ENCODE data around the gene PRKAG2.
"Not testable (repeated sequence)": the region's sequence is repeated elsewhere in the genome, so short reads cannot be mapped to it uniquely, and the experiment has no call there.

Gene PRKAG2

GRCh38 chr7:151797667-151798307, 79.1 kb downstream of the PRKAG2 start:
- not testable (repeated sequence) for H3K36me3 ChIP-seq (ENCODE audit: insufficient read depth, low read depth, low read length); H3K9me3 ChIP-seq (ENCODE audit: insufficient read depth, low read depth, low read length); H3K4me1 ChIP-seq (ENCODE audit: insufficient read depth, low read length); H3K27me3 ChIP-seq (ENCODE audit: insufficient read depth, low read length); H3K9ac ChIP-seq (ENCODE audit: low read depth, low read length); H3K4me3 ChIP-seq (ENCODE audit: low read length); H3K27ac ChIP-seq (ENCODE audit: low read length)

DNA sequence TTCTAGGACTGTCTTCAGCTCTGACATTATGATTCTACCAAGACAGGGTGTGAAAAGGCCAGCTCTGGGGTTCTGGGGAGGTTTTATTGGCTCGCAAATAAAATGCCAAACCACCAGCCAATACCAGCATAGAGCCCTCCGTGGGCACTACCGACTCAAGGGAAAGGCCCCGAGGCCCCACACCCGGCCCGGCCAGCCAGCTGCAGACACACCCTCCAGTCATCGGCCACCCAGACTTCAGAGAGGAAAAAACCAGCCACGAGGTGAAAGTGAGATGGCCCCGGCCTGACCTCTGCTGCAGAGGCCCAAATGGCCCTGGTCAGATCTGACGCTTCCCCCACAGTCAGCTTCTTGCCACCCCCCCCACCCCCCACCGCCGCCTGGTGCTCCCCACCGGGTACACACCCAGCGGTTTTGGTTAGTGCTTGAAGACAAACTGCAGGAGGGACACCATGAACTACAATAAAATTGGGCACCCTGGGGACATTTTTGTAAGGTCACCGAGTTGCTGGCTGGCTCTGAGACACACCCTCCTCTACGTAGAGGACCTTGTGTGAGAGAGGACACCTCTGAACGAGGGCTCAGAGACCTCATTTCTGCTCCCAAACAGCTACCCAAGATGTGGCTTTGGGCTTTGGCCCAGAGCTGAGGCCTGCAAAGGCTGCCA, 79.9 kb downstream of the PRKAG2 start:
- Histone ChIP-seq H3K36me3 (ENCODE audit: insufficient read depth, low read depth, low read length) (no peaks in the 10 kb centered on the region), H3K4me1 (ENCODE audit: insufficient read depth, low read length) (peaks cover 6% of the 10 kb centered on the region; the same call in 1 of the 2 replicates), H3K27ac (ENCODE audit: low read length) (no peak overlapping the region), H3K27me3 (ENCODE audit: insufficient read depth, low read length) (no peaks in the 10 kb centered on the region), H3K4me3 (ENCODE audit: low read length) (no peak overlapping the region), H3K9me3 (ENCODE audit: insufficient read depth, low read depth, low read length) (no peaks in the 10 kb centered on the region), H3K9ac (ENCODE audit: low read depth, low read length) (no peak overlapping the region)

DNA sequence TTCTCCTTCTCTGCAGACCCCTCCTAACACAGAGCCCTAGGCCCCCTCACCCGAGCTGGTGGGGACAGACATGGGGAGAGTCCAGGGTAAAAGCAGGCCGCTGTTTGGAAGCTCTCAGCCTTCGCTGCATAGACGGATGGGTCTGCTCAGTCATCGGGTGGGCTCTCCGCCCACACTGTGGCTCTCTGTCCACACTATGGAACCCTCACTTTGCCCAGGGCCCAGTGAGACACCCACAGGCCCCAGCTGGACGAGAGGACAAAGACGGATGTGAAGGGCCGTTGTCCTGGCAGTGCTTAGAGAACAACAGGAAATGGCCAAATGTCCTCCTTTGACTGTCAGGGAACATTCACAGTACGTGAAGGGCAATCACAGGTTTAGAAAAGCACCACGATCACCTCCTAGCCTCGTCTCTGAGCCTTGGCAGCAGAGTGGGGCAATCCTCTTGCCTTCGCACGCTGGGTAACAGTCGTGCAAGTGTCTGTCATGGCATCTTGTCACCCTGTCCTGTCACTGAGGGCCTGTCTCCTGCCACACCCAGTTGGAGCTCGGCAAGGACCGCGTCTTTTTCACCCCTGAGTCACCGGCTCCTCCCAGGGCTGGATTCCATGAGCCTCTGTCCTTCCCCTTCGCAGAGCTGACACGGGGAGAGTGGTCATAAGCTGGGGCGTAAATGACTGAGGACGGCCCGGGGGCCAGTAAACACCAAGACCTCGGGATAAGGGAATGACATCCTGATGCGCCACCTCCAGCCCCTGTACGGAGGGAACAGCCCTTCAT, 80.6 kb downstream of the PRKAG2 start:
- H3K4me3 ChIP-seq (ENCODE audit: low read length) = no peak overlapping the region
- no peak overlapping the region for H3K9ac ChIP-seq (ENCODE audit: low read depth, low read length)
- H3K36me3 ChIP-seq (ENCODE audit: insufficient read depth, low read depth, low read length) = no peaks in the 10 kb centered on the region
- H3K9me3 ChIP-seq (ENCODE audit: insufficient read depth, low read depth, low read length) = no peaks in the 10 kb centered on the region
- H3K27ac ChIP-seq (ENCODE audit: low read length) = no peak overlapping the region
- H3K4me1 ChIP-seq (ENCODE audit: insufficient read depth, low read length) = peaks cover 6% of the 10 kb centered on the region; the same call in 1 of the 2 replicates
- H3K27me3 ChIP-seq (ENCODE audit: insufficient read depth, low read length) = no peaks in the 10 kb centered on the region

DNA sequence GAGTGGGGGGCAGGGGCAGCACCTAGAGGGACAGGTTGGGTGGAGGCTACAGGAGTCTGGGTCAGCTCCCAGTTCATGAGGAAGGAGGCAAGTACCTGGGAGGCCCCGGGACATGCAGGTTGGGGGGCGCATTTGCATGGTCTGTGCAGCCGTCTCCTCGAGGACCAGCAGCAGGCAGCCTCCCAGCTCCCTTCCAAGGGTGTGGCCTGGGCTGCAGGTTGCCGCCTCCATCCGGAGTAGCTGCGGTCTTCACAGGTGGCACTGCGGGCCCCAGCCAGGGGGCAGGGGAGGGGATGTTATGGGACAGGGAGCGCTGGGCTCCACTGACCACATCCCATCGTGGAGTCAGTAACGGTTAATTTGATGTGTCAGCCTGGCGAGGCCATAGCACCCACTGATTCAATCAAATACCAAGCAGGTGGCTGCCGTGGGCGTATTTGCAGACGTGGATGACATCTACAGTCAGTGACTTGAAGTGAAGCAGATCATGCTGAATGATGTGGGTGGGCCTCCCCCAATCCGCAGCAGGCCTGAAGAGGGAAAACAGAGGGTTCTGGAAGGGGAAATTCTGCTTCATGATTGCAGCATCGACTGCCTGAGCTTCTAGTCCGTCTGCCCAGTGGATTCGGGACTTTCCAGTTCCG, 81.6 kb downstream of the PRKAG2 start:
- H3K4me3 ChIP-seq (ENCODE audit: low read length) = no peak overlapping the region
- no peaks in the 10 kb centered on the region for H3K27me3 ChIP-seq (ENCODE audit: insufficient read depth, low read length)
- H3K27ac ChIP-seq (ENCODE audit: low read length) = no peak overlapping the region
- H3K9ac ChIP-seq (ENCODE audit: low read depth, low read length) = no peak overlapping the region
- H3K9me3 ChIP-seq (ENCODE audit: insufficient read depth, low read depth, low read length) = no peaks in the 10 kb centered on the region
- H3K36me3 ChIP-seq (ENCODE audit: insufficient read depth, low read depth, low read length) = no peaks in the 10 kb centered on the region
- H3K4me1 ChIP-seq (ENCODE audit: insufficient read depth, low read length) = peaks cover 6% of the 10 kb centered on the region; the same call in 1 of the 2 replicates

DNA sequence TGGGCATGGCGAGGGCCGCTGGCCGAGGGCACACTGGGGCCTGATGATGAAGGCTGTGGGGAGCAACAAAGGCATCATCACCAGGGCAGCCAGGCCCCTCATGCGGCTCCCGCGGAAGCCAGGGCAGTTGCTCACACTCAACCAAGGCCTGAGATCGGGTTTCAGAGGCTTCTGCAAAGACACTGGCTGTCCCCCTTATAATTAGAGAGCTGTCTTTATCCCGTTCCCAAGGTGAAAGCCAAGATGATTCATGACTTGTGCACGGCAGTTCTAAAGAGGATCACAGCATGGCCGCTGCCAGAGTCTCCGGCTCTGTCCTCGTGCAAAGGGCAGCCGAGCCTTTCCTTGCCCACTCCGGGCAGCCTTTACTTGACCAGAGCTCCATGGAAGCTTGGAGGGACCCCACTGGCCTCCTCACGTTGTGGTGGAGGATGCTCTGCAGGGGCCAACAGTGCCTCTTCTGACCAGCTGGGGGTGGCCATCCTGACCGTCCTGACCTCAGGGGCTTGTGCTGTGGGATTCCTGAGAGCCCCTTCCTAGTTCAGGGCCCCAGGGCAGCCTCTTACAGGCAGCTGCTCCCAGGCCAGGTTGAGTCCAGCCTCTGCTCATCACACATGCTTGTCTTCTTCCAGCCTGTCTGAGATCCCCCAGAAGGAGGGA, 82.3 kb downstream of the PRKAG2 start:
- no peak overlapping the region for H3K9ac ChIP-seq (ENCODE audit: low read depth, low read length)
- H3K27ac ChIP-seq (ENCODE audit: low read length) = no peak overlapping the region
- H3K4me1 ChIP-seq (ENCODE audit: insufficient read depth, low read length) = peaks cover 6% of the 10 kb centered on the region; the same call in 1 of the 2 replicates
- no peak overlapping the region for H3K4me3 ChIP-seq (ENCODE audit: low read length)
- no peaks in the 10 kb centered on the region for H3K9me3 ChIP-seq (ENCODE audit: insufficient read depth, low read depth, low read length)
- H3K36me3 ChIP-seq (ENCODE audit: insufficient read depth, low read depth, low read length) = no peaks in the 10 kb centered on the region
- no peaks in the 10 kb centered on the region for H3K27me3 ChIP-seq (ENCODE audit: insufficient read depth, low read length)

DNA sequence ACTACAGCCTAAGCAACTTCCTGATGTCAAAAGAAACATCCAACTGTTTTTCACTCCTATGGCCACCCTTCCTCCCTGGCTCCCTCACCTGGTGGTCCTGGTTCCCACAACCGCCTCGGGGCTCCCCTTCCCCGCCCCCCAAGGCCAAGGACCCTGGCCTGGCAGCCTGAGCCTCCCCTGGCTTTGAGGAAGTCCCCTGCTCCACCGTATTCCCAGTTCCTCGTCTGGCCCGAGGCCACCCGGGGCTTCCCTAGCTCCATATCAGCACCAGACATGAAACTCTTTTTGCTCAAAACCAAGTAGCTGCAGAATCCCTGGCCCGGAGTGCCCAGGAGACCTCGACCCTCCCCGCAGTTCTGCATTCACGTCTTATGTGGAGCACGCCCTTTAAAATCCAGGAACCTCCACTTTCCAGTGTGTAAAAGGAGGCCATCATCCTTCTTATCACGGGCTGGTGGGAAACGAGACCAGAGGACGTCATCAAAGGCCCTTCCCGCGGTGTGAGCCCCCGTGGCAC, 82.9 kb downstream of the PRKAG2 start:
- H3K27me3 ChIP-seq (ENCODE audit: insufficient read depth, low read length) = no peaks in the 10 kb centered on the region

DNA sequence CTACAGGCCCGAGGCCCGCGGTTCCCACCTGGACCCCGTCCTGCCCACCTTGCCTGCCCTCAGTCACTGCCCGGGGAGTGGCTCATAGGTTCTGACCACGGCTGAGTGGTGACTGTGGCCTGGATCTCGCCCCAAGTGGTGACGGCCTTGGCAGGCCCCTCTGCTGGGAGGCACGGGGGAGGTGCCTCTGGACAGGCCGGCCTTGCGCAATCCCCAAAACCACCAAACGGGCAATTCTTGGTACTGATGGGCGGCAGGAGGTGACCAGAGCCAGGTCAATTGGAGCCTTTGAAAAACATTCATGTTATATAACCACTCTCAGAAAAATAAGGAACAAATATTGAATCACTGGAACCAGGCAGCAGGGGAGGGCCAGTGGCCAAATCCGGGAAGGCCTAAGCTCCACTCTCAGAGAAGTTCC, 83.4 kb downstream of the PRKAG2 start:
- H3K9ac ChIP-seq (ENCODE audit: low read depth, low read length) = no peak overlapping the region
- peaks cover 6% of the 10 kb centered on the region; the same call in 1 of the 2 replicates for H3K4me1 ChIP-seq (ENCODE audit: insufficient read depth, low read length)
- no peak overlapping the region for H3K27ac ChIP-seq (ENCODE audit: low read length)
- H3K36me3 ChIP-seq (ENCODE audit: insufficient read depth, low read depth, low read length) = no peaks in the 10 kb centered on the region
- no peaks in the 10 kb centered on the region for H3K9me3 ChIP-seq (ENCODE audit: insufficient read depth, low read depth, low read length)
- H3K27me3 ChIP-seq (ENCODE audit: insufficient read depth, low read length) = no peaks in the 10 kb centered on the region
- H3K4me3 ChIP-seq (ENCODE audit: low read length) = no peak overlapping the region

More for the DNA sequence above, 82.9 kb downstream of the PRKAG2 start:
- Histone ChIP-seq H3K4me3 (ENCODE audit: low read length) (no peak overlapping the region), H3K27ac (ENCODE audit: low read length) (no peak overlapping the region), H3K9me3 (ENCODE audit: insufficient read depth, low read depth, low read length) (no peaks in the 10 kb centered on the region), H3K36me3 (ENCODE audit: insufficient read depth, low read depth, low read length) (no peaks in the 10 kb centered on the region), H3K4me1 (ENCODE audit: insufficient read depth, low read length) (peaks cover 6% of the 10 kb centered on the region; the same call in 1 of the 2 replicates), H3K9ac (ENCODE audit: low read depth, low read length) (no peak overlapping the region)

DNA sequence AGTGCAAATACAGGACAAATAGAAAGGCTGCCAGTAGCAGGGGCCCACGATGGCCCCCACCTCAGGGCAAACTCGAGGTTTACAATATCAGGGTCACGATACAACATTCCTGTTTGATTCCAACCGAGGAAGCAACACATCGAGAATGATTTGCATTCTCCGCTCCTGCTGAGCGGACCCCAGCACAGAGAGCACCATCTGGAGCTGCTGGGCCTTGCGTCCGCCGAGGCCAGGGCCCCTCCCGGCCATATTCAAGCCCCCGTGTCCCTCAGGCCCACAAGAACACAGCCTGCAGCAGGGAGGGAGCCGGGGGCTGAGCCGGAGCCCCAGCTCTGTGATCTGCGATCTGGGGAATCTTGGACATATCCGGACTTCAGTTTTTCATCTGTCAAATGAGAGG, 84.3 kb downstream of the PRKAG2 start:
- Histone ChIP-seq H3K27me3 (ENCODE audit: insufficient read depth, low read length) (no peaks in the 10 kb centered on the region), H3K9ac (ENCODE audit: low read depth, low read length) (no peak overlapping the region), H3K36me3 (ENCODE audit: insufficient read depth, low read depth, low read length) (no peaks in the 10 kb centered on the region), H3K4me3 (ENCODE audit: low read length) (no peak overlapping the region), H3K9me3 (ENCODE audit: insufficient read depth, low read depth, low read length) (no peaks in the 10 kb centered on the region), H3K4me1 (ENCODE audit: insufficient read depth, low read length) (peaks cover 6% of the 10 kb centered on the region; the same call in 1 of the 2 replicates), H3K27ac (ENCODE audit: low read length) (no peak overlapping the region)

DNA sequence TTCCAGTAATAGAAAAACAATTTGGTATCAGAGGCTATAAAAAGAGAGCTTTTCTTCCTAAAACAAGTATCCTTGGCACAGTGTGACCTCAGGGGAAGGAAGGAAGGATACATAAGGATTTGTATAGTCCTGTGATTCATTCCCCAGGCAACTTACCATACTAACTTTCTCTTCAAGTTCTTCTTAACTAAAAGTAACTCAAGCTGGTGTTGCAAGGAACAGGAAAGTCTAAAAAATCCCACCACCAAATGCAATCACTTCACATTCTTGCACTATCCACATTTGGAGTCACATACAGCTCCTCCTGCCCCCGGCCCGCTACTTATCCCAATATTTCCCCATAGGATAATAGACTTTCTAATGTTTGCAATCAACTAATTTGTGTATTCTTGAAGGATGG, 84.8 kb downstream of the PRKAG2 start:
- no peaks in the 10 kb centered on the region for H3K27me3 ChIP-seq (ENCODE audit: insufficient read depth, low read length)
- H3K27ac ChIP-seq (ENCODE audit: low read length) = no peak overlapping the region
- H3K36me3 ChIP-seq (ENCODE audit: insufficient read depth, low read depth, low read length) = no peaks in the 10 kb centered on the region
- H3K9ac ChIP-seq (ENCODE audit: low read depth, low read length) = no peak overlapping the region
- H3K9me3 ChIP-seq (ENCODE audit: insufficient read depth, low read depth, low read length) = no peaks in the 10 kb centered on the region
- H3K4me3 ChIP-seq (ENCODE audit: low read length) = no peak overlapping the region
- peaks cover 6% of the 10 kb centered on the region; the same call in 1 of the 2 replicates for H3K4me1 ChIP-seq (ENCODE audit: insufficient read depth, low read length)

DNA sequence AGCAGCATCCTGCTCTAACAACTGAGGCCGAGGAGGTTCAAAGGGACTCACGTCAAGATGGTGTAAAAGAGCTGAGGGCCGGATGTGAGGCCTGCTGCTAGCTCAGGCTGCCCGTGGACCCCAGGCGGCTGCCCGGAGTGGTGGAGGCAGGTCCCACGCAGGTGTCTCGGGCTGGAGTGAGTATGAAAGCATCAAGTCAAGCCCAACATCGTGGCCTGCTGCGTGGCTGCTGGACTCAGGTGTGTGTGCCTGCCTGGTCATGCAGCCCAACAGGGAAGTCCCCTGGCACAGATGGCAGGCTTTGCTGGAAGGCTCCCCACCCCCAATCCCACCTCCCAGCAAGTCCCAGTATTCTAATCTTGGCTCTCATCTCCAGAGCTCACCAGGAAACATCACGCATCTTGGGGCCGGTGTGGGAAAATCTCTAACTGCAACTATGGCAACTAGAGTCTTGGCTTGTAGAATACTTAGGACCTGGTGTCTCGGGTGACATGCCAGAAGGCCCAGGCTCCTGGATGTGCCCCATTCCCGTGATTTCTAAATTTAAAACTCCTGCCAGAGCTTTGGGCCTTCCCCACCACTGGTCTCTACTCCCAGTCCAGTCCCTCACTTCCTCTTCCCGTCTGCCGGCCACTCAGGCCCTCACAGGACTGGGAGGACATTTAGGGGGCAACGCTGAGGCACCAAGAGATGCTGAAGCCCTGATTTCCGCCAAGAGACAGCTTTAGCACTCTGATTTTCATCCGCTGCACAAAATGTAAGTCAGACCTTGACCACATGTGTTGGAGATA, 85.9 kb downstream of the PRKAG2 start:
- H3K4me1 ChIP-seq (ENCODE audit: insufficient read depth, low read length) = peaks cover 6% of the 10 kb centered on the region; the same call in 1 of the 2 replicates
- no peaks in the 10 kb centered on the region for H3K27me3 ChIP-seq (ENCODE audit: insufficient read depth, low read length)
- H3K36me3 ChIP-seq (ENCODE audit: insufficient read depth, low read depth, low read length) = no peaks in the 10 kb centered on the region
- H3K9me3 ChIP-seq (ENCODE audit: insufficient read depth, low read depth, low read length) = no peaks in the 10 kb centered on the region
- no peak overlapping the region for H3K4me3 ChIP-seq (ENCODE audit: low read length)
- no peak overlapping the region for H3K9ac ChIP-seq (ENCODE audit: low read depth, low read length)
- no peak overlapping the region for H3K27ac ChIP-seq (ENCODE audit: low read length)
